GM21381 (cell line): Measurements from ENCODE around the gene HERPUD1.

Source experiments
- ATAC-seq: cut with Tn5 transposase; IDR thresholded peaks from one replicate; pipeline ENCODE4 v1.9.1; 2021; ENCODE audit warnings: mild to moderate bottlenecking, moderate library complexity; ENCODE audit not compliant: unreplicated experiment

Gene HERPUD1

DNA sequence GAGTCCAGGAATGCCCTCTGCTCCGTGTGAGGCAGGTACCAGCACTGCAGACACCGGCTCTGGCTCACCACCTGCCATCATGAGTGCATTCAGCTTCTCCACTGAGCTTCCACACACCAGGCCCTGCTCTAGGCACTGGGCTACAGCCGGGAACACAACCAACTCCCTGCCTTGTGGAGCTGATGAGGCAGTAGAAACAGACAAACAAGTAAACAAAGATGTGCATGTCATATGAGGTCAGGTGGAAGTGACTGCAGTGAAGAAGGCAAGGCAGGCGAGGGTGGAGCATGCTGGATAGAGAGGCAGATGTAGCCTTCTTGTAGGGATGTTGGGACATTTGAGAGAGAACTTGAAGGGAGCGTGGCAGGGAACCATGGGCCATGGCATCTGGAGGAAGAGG is 62.4 kb downstream of the HERPUD1 start:
- ATAC-seq: no peak
